Fibroblast of mammary gland (primary cell): ENCODE results near the gene RYR3.

Experiments
- DNase-seq: peaks from one replicate; pipeline ENCODE4 v3.0.0-alpha.2; 2010; ENCODE audit warnings: low read depth
- H3K4me3 ChIP-seq: 2 replicates; pipeline ENCODE4 v1.5.1; 2011; ENCODE audit warnings: low read depth, mild to moderate bottlenecking, low read length, moderate library complexity; ENCODE audit not compliant: control insufficient read depth
- TF ChIP-seq, protein P1 (sequence below): conservative IDR thresholded peaks from 2 replicates; pipeline ENCODE4 v1.5.1; 2011; ENCODE audit warnings: low read depth, low read length, inconsistent platforms; ENCODE audit not compliant: control insufficient read depth, insufficient read depth

RYR3 gene

DNA sequence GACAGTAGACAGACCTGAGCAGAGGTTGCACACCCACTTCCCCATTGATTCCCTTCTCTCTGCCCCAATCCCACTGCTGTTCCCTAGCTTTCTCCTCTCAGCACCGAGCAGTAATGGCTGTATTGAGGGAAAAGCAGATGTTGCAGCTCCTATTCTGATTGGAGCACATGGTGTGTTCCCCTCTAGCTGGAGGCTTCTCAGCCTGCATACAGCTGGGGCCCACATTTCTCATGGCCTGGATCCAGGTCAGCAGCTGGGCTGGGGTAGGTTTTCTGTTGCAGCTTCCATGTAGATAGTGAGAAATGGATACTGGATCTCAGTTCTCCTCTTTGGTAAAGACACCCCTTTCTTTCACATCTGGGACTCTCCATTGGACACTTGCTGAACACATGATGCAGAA is 50.1 kb downstream of the RYR3 start:
- DNase-seq: no peak
- TF ChIP-seq, protein P1, sequence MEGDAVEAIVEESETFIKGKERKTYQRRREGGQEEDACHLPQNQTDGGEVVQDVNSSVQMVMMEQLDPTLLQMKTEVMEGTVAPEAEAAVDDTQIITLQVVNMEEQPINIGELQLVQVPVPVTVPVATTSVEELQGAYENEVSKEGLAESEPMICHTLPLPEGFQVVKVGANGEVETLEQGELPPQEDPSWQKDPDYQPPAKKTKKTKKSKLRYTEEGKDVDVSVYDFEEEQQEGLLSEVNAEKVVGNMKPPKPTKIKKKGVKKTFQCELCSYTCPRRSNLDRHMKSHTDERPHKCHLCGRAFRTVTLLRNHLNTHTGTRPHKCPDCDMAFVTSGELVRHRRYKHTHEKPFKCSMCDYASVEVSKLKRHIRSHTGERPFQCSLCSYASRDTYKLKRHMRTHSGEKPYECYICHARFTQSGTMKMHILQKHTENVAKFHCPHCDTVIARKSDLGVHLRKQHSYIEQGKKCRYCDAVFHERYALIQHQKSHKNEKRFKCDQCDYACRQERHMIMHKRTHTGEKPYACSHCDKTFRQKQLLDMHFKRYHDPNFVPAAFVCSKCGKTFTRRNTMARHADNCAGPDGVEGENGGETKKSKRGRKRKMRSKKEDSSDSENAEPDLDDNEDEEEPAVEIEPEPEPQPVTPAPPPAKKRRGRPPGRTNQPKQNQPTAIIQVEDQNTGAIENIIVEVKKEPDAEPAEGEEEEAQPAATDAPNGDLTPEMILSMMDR: no peak
- no peak overlapping the region for H3K4me3 ChIP-seq

GRCh38 chr15:33369941-33370622 is 59.3 kb downstream of the RYR3 start:
- TF ChIP-seq, protein P1: no peak
- H3K4me3 ChIP-seq: no peak overlapping the region
- no peak for DNase-seq

DNA sequence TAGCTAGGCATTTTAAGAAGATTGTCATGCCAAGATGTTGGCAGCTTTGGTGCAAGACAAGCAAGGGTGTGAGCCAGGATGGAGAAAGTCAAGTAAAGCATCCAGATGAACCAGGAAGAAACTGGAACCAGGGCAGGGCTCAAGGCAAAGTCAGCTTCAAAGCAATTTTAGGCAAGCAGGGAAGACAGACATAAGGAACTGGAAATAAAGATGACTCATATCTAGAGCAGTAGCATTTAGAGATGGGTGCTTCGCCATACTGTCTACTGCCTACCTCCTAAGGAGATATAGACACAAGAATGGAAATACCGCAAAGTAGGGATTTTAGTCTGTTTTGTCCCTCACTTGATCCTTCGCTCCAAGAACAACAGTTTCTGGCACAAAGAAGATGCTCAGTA is 59.9 kb downstream of the RYR3 start:
- DNase-seq: no peak
- TF ChIP-seq, protein P1: no peak
- no peak overlapping the region for H3K4me3 ChIP-seq

DNA sequence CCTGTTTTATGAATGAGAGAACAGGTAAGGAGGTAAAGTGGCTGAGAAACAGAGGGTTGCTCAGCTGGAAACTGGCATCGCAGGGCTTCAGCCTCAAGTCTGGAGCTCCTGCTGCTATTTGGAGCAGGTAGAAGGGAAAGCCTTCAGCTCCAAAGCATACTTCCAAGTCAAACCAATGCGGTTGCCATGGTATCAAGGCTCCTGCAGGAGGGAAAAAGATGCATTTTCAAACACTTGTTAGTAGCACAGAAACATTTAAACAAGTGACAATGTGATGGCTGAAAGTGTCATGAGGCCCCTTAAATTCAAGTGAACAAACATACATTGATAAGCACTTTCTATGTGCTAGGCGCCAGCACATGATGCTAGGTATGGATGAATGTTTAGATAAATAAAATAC is 60.4 kb downstream of the RYR3 start:
- TF ChIP-seq, protein P1: no peak
- no peak for DNase-seq
- H3K4me3 ChIP-seq: no peak overlapping the region

DNA sequence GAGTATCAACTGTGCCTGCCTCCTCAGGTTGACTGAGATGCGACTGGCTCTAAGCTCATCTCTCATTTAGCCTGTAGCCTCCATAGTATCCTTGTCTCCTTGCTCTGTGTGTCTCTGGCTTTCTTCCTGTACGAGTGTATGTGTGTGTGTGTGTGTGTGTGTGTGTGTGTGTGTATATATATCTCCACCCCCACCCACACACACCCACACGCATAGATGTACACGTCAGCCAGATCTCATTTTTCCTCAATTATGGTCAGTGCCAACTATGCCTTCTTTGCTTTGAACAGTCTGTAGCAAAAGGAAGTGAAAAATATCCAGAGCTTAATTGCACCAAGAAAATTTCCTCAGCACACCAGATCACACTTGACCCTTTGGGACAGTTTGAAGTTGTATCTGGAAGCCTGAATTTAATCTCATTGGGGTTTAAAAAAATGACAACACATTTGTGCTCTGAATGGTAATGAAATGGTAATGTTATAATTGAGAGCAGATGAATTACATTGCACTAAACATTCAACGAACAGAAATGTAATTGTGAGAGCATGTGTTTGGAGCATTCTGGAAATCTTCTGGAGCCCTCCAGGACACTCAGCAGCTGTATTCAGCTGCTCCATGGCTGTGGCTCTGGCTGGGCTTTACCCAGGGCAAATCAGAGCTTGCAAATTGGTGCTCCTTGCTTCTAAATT is 63.6 kb downstream of the RYR3 start:
- TF ChIP-seq, protein P1: no peak

GRCh38 chr15:33375236-33375635 is 64.5 kb downstream of the RYR3 start:
- TF ChIP-seq, protein P1: no peak
- no peak overlapping the region for H3K4me3 ChIP-seq

More for the DNA sequence above, 63.6 kb downstream of the RYR3 start:
- H3K4me3 ChIP-seq: no peak overlapping the region
- peak; percentile 2 for DNase-seq

More at GRCh38 chr15:33375236-33375635, 64.5 kb downstream of the RYR3 start:
- DNase-seq: no peak
